H1 (cell line): ENCODE data around the gene PTTG1IP2. TPM values are rescaled to one million over a fixed set of nuclear protein-coding genes. Genes with fewer than 3 reads are reported as not detected.

ENCODE experiments used
- CTCF ChIA-PET: fragments of 300-600 bp; sonication (Branson Sonifier 250); formaldehyde crosslinking; loops from one replicate; lab custom pipeline; 2021; ENCODE audit not compliant: partially characterized antibody; lab: Charles Lee
- POLR2A ChIA-PET: fragments of 300-600 bp; sonication (Branson Sonifier 250); formaldehyde crosslinking; loops from one replicate; lab custom pipeline; 2021; ENCODE audit warnings: inconsistent platforms; ENCODE audit not compliant: partially characterized antibody; lab: Charles Lee
- DNase-seq, 2 experiments: peaks; one replicate each; pipeline versions ENCODE4 v3.0.0 to v3.0.0-alpha.2; 2010 to 2022; ENCODE audit warnings: low spot score in 2 of 2, low read depth in 1 of 2, mixed read lengths in 1 of 2
- FAIRE-seq: peaks from 2 replicates; lab custom pipeline; 2011; peaks lifted over from hg19 to GRCh38; lab: Jason Lieb, UNC
- H2AFZ ChIP-seq: 2 replicates; pipeline ENCODE4 v1.8.1; 2012; ENCODE audit warnings: low read length, inconsistent platforms
- H2AK5ac ChIP-seq: 2 replicates; pipeline ENCODE4 v1.6.1; 2013; ENCODE audit warnings: low read depth, low read length
- H2BK120ac ChIP-seq: replicated peaks from 2 replicates; pipeline ENCODE3; 2013; ENCODE audit warnings: low read depth, low read length, inconsistent platforms
- H2BK12ac ChIP-seq: 2 replicates; pipeline ENCODE4 v1.6.1; 2013; ENCODE audit warnings: low read depth, low read length
- H2BK15ac ChIP-seq: 2 replicates; pipeline ENCODE4 v1.6.1; 2013; ENCODE audit warnings: low read length
- H2BK20ac ChIP-seq: 2 replicates; pipeline ENCODE4 v1.6.1; 2013; ENCODE audit warnings: low read length
- H2BK5ac ChIP-seq: 2 replicates; pipeline ENCODE4 v1.6.1; 2013; ENCODE audit warnings: low read depth, low read length
- H3K14ac ChIP-seq: 2 replicates; pipeline ENCODE4 v1.6.1; 2013; ENCODE audit warnings: inconsistent platforms; ENCODE audit not compliant: insufficient read length
- H3K18ac ChIP-seq: 2 replicates; pipeline ENCODE4 v1.6.1; 2013; ENCODE audit warnings: low read length; ENCODE audit errors: extremely low read depth
- H3K23ac ChIP-seq: 2 replicates; pipeline ENCODE4 v1.6.1; 2013; ENCODE audit warnings: inconsistent platforms; ENCODE audit not compliant: insufficient read length
- H3K23me2 ChIP-seq: 2 replicates; pipeline ENCODE4 v1.6.1; 2013; ENCODE audit warnings: low read depth, low read length
- H3K27ac ChIP-seq: 2 replicates; pipeline ENCODE4 v1.6.1; 2011; ENCODE audit warnings: low read depth, low read length, inconsistent platforms
- H3K27me3 ChIP-seq, 4 experiments: replicated peaks in 1 of 4; 1 replicate in 1 of 4; 2 replicates in 3 of 4; pipeline versions ENCODE4 v1.6.1 to v1.8.1; 2011 to 2013; ENCODE audit warnings: low read length in 3 of 4, mild to moderate bottlenecking in 3 of 4, inconsistent platforms in 2 of 4, mixed read lengths in 2 of 4, moderate library complexity in 1 of 4; ENCODE audit not compliant: control insufficient read depth in 3 of 4, insufficient read depth in 3 of 4; ENCODE audit errors: extremely low read depth in 1 of 4
- H3K36me3 ChIP-seq, 4 experiments: 2 replicates each; pipeline versions ENCODE4 v1.6.1 to v1.8.1; 2011 to 2013; ENCODE audit warnings: mild to moderate bottlenecking in 4 of 4, low read length in 3 of 4, moderate library complexity in 2 of 4, control low read depth in 1 of 4, inconsistent platforms in 1 of 4; ENCODE audit not compliant: insufficient read depth in 4 of 4, control insufficient read depth in 2 of 4
- H3K4ac ChIP-seq: replicated peaks from 2 replicates; pipeline ENCODE3; 2013; ENCODE audit warnings: low read length, low read depth, mixed read lengths, inconsistent platforms; ENCODE audit not compliant: insufficient read length
- H3K4me1 ChIP-seq, 4 experiments: replicated peaks in 1 of 4; 1 replicate in 1 of 4; 2 replicates in 3 of 4; pipeline versions ENCODE4 v1.6.1 to v1.8.1; 2011 to 2013; ENCODE audit warnings: low read length in 3 of 4, inconsistent platforms in 2 of 4, mixed read lengths in 1 of 4; ENCODE audit not compliant: insufficient read depth in 4 of 4, control insufficient read depth in 3 of 4
- H3K4me2 ChIP-seq, 2 experiments: 2 replicates each; pipeline versions ENCODE4 v1.6.1 to v1.8.1; 2011 to 2013; ENCODE audit warnings: low read depth in 2 of 2, low read length in 2 of 2, control low read depth in 1 of 2, inconsistent platforms in 1 of 2, mild to moderate bottlenecking in 1 of 2; ENCODE audit not compliant: insufficient read depth in 1 of 2
- H3K4me3 ChIP-seq, 4 experiments: fragments of 200-600, 300-600 bp in 1 of 4; sonication (generic), shearing (Covaris generic), sonication (Bioruptor Twin) in 1 of 4; 2 replicates each; pipeline versions ENCODE4 v1.5.1 to v1.8.1; 2011 to 2016; ENCODE audit warnings: low read length in 4 of 4, low read depth in 3 of 4, control low read depth in 2 of 4, inconsistent platforms in 2 of 4, mild to moderate bottlenecking in 2 of 4, mixed read lengths in 1 of 4, moderate library complexity in 1 of 4; ENCODE audit not compliant: insufficient read depth in 2 of 4; ENCODE audit errors: extremely low read depth in 1 of 4
- H3K56ac ChIP-seq: replicated peaks from 2 replicates; pipeline ENCODE3; 2013; ENCODE audit warnings: low read depth, mild to moderate bottlenecking, mixed read lengths, low read length, inconsistent platforms; ENCODE audit not compliant: insufficient read length
- H3K79me1 ChIP-seq: 2 replicates; pipeline ENCODE4 v1.6.1; 2013; ENCODE audit warnings: low read depth, low read length, control low read depth
- H3K79me2 ChIP-seq, 2 experiments: 2 replicates each; pipeline versions ENCODE4 v1.6.1 to v1.8.1; 2012 to 2013; ENCODE audit warnings: low read length in 2 of 2, mild to moderate bottlenecking in 2 of 2, inconsistent platforms in 1 of 2; ENCODE audit not compliant: insufficient read depth in 2 of 2, control insufficient read depth in 1 of 2
- H3K9ac ChIP-seq, 4 experiments: replicated peaks in 1 of 4; 1 replicate in 1 of 4; 2 replicates in 3 of 4; pipeline versions ENCODE4 v1.6.1 to v1.8.1; 2011 to 2013; ENCODE audit warnings: low read depth in 3 of 4, low read length in 3 of 4, control low read depth in 2 of 4, mild to moderate bottlenecking in 2 of 4, moderate library complexity in 2 of 4, inconsistent platforms in 1 of 4; ENCODE audit errors: extremely low read depth in 1 of 4
- H3K9me3 ChIP-seq, 2 experiments: 2 replicates each; pipeline versions ENCODE4 v1.6.1 to v1.8.1; 2012 to 2013; ENCODE audit warnings: mild to moderate bottlenecking in 2 of 2, moderate library complexity in 2 of 2, control low read depth in 1 of 2, inconsistent platforms in 1 of 2, low read depth in 1 of 2, low read length in 1 of 2, mixed read lengths in 1 of 2; ENCODE audit not compliant: insufficient read depth in 2 of 2
- H4K20me1 ChIP-seq, 2 experiments: replicated peaks in 1 of 2; 2 replicates each; pipeline versions ENCODE3 to v1.8.1; 2011 to 2013; ENCODE audit warnings: inconsistent platforms in 2 of 2, low read length in 2 of 2, mild to moderate bottlenecking in 1 of 2; ENCODE audit not compliant: insufficient read depth in 2 of 2, control insufficient read depth in 1 of 2
- H4K5ac ChIP-seq: 2 replicates; pipeline ENCODE4 v1.6.1; 2013; ENCODE audit warnings: low read length, low read depth, mixed read lengths, inconsistent platforms; ENCODE audit not compliant: insufficient read length
- H4K8ac ChIP-seq: 2 replicates; pipeline ENCODE4 v1.8.0; 2013; ENCODE audit warnings: mild to moderate bottlenecking, moderate library complexity, low read length, inconsistent platforms; ENCODE audit not compliant: insufficient read depth; ENCODE audit errors: extremely low read depth
- H4K91ac ChIP-seq: replicated peaks from 2 replicates; pipeline ENCODE3; 2013; ENCODE audit warnings: low read length, mixed read lengths, inconsistent platforms; ENCODE audit not compliant: insufficient read length
- ASH2L ChIP-seq: fragments of 200-600, 300-600 bp; sonication (generic); IDR thresholded peaks from one replicate; pipeline ENCODE4 v1.7.1; 2017; ENCODE audit warnings: low read length
- BACH1 ChIP-seq: IDR thresholded peaks from 2 replicates; pipeline ENCODE4 v1.6.1; 2012; ENCODE audit warnings: low read length, improper control_type of control experiment
- CHD2 ChIP-seq: IDR thresholded peaks from 2 replicates; pipeline ENCODE4 v1.6.1; 2012; ENCODE audit warnings: low read length, improper control_type of control experiment
- HDAC2 ChIP-seq, 2 experiments: fragments of 300-600 bp in 1 of 2; sonication (generic) in 1 of 2; IDR thresholded peaks; 2 replicates each; pipeline ENCODE4 v1.6.1; 2011 to 2012; ENCODE audit warnings: low read depth in 2 of 2, low read length in 2 of 2, mild to moderate bottlenecking in 2 of 2, moderate library complexity in 2 of 2, borderline replicate concordance in 1 of 2, inconsistent platforms in 1 of 2
- JUND ChIP-seq: IDR thresholded peaks from 2 replicates; pipeline ENCODE4 v1.6.1; 2011; ENCODE audit warnings: mild to moderate bottlenecking, improper control_type of control experiment, low read length
- NRF1 ChIP-seq: IDR thresholded peaks from 2 replicates; pipeline ENCODE4 v1.6.1; 2011; ENCODE audit warnings: mild to moderate bottlenecking, low read depth, low read length, improper control_type of control experiment
- RAD21 ChIP-seq, 2 experiments: IDR thresholded peaks in 1 of 2; conservative IDR thresholded peaks in 1 of 2; 2 replicates each; pipeline ENCODE4 v1.6.1; 2011; ENCODE audit warnings: low read depth in 2 of 2, low read length in 2 of 2, improper control_type of control experiment in 1 of 2, inconsistent platforms in 1 of 2, mild to moderate bottlenecking in 1 of 2, moderate library complexity in 1 of 2
- RNF2 ChIP-seq: fragments of 200-900, 300-1000 bp; sonication (generic); IDR thresholded peaks from 2 replicates; pipeline ENCODE4 v1.7.1; 2016; ENCODE audit warnings: borderline replicate concordance, low read depth, mild to moderate bottlenecking, antibody characterized with exemption, low read length; ENCODE audit not compliant: poor library complexity, severe bottlenecking; ENCODE audit errors: missing control alignments
- SIX5 ChIP-seq: IDR thresholded peaks from 2 replicates; pipeline ENCODE4 v1.6.1; 2011; ENCODE audit warnings: mild to moderate bottlenecking, low read depth, low read length
- TCF12 ChIP-seq: IDR thresholded peaks from 2 replicates; pipeline ENCODE4 v1.6.1; 2011; ENCODE audit warnings: low read depth, mild to moderate bottlenecking, low read length
- ZNF274 ChIP-seq: IDR thresholded peaks from 2 replicates; pipeline ENCODE4 v1.7.0; 2012; ENCODE audit warnings: low read length, borderline replicate concordance; ENCODE audit errors: extremely low read depth
- WGBS, 2 experiments: shearing (Covaris generic) in 1 of 2; methylation state at CpG; one replicate each; pipeline versions ENCODE4 v1.1.6 to v1.1.7; 2013 to 2015; ENCODE audit warnings: low lambda C conversion rate in 2 of 2, mixed read lengths in 2 of 2, inconsistent platforms in 1 of 2, low coverage in 1 of 2, missing lambda C conversion rate in 1 of 2; ENCODE audit not compliant: insufficient replicate concordance in 2 of 2, insufficient coverage in 1 of 2, insufficient read length in 1 of 2; ENCODE audit errors: extremely low coverage in 1 of 2, missing lambda C conversion rate in 1 of 2; 5-methylcytosine and 5-hydroxymethylcytosine counted together
- polyA plus RNA-seq, 7 experiments: library from polyadenylated mRNA; depleted of rRNA in 3 of 7; stranded (reverse) in 5 of 7; unstranded in 2 of 7; fragments of >200 nt in 5 of 7; fragments of 200-250 nt in 2 of 7; gene quantifications; 1 replicate in 5 of 7; 2 replicates in 1 of 7; 4 replicates in 1 of 7; pipeline versions ENCODE4 v1.2.1 to v1.2.3, GENCODE V29; 2011 to 2013; ENCODE audit warnings: missing spikeins in 2 of 7, mixed read lengths in 2 of 7
- total RNA-seq: library from RNA; stranded (reverse); fragmentation: NEBNext Ultra II Directional; extraction: Animal tissue kit (Norgen Biotek cat#: 25700); gene quantifications from 2 replicates; pipeline ENCODE4 v1.2.1, GENCODE V29; 2021
- TF ChIP-seq, protein P1 (sequence below), 3 experiments: IDR thresholded peaks; 1 replicate in 2 of 3; 2 replicates in 1 of 3; pipeline versions ENCODE4 v1.5.1 to v1.6.1; 2011; ENCODE audit warnings: low read length in 3 of 3, mild to moderate bottlenecking in 3 of 3, inconsistent platforms in 2 of 3, low read depth in 1 of 3, moderate library complexity in 1 of 3; ENCODE audit not compliant: insufficient read depth in 1 of 3; ENCODE audit errors: control extremely low read depth in 1 of 3

PTTG1IP2 gene
- total and polyA plus RNA-seq, 2 of the 8 experiments (the other 6 are each of a cell fraction or from before 2014, with no cell fraction given): not detected

- no peak overlapping the region for H3K27ac ChIP-seq
- H3K23me2 ChIP-seq: no peaks in the 10 kb centered on the region
- no peaks in the 10 kb centered on the region for H3K4me1 ChIP-seq
- ChIA-PET CTCF (interaction anchor here (1.1 kb wide), 1 partner anchor 18 kb away, joined by 3 read pairs; no protein-coding TSS in a partner anchor), POLR2A (no interaction called here)
- H3K4me2 ChIP-seq: no peak overlapping the region
- H3K18ac ChIP-seq: no peak overlapping the region
- no peak overlapping the region for H2AK5ac ChIP-seq
- no peak for FAIRE-seq
- H2BK15ac ChIP-seq: no peak overlapping the region
- no peaks in the 10 kb centered on the region for H3K79me2 ChIP-seq
- H3K4ac ChIP-seq: no peak overlapping the region
- no peak overlapping the region for H3K4me3 ChIP-seq
- no peak overlapping the region for H2BK5ac ChIP-seq
- no peaks in the 10 kb centered on the region for H3K79me1 ChIP-seq
- no peak overlapping the region for H3K56ac ChIP-seq
- H2BK12ac ChIP-seq: no peak overlapping the region
- DNase-seq: no peak
- H4K5ac ChIP-seq: no peak overlapping the region
- no peaks in the 10 kb centered on the region for H3K36me3 ChIP-seq
- H2AFZ ChIP-seq: no peak overlapping the region
- no peak overlapping the region for H3K23ac ChIP-seq
- H4K91ac ChIP-seq: no peak overlapping the region
- WGBS, 2 experiments: 94% methylated on average over 1 of the region's 1 CpG; no CpG with 5 or more reads in 1 of the 2 experiments
- H2BK120ac ChIP-seq: no peak overlapping the region
- H3K14ac ChIP-seq: no peak overlapping the region
- no peaks in the 10 kb centered on the region for H4K20me1 ChIP-seq
- no peak overlapping the region for H4K8ac ChIP-seq
- H2BK20ac ChIP-seq: no peak overlapping the region
- H3K27me3 ChIP-seq: no peaks in the 10 kb centered on the region
- no peak overlapping the region for H3K9ac ChIP-seq
- H3K9me3 ChIP-seq: no peaks in the 10 kb centered on the region
- TF ChIP-seq, protein P1, sequence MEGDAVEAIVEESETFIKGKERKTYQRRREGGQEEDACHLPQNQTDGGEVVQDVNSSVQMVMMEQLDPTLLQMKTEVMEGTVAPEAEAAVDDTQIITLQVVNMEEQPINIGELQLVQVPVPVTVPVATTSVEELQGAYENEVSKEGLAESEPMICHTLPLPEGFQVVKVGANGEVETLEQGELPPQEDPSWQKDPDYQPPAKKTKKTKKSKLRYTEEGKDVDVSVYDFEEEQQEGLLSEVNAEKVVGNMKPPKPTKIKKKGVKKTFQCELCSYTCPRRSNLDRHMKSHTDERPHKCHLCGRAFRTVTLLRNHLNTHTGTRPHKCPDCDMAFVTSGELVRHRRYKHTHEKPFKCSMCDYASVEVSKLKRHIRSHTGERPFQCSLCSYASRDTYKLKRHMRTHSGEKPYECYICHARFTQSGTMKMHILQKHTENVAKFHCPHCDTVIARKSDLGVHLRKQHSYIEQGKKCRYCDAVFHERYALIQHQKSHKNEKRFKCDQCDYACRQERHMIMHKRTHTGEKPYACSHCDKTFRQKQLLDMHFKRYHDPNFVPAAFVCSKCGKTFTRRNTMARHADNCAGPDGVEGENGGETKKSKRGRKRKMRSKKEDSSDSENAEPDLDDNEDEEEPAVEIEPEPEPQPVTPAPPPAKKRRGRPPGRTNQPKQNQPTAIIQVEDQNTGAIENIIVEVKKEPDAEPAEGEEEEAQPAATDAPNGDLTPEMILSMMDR (IDR thresholded peaks at IDR 0.05; ENCODE audit: control extremely low read depth in 1 of 3, insufficient read depth in 1 of 3, low read depth in 1 of 3, low read length in 3 of 3): no peak
- TF ChIP-seq HDAC2 (IDR thresholded peaks at IDR 0.05; ENCODE audit: borderline replicate concordance in 1 of 2, low read depth in 2 of 2, low read length in 2 of 2): no peak
- no peak for TF ChIP-seq TCF12
- TF ChIP-seq RNF2: no peak
- TF ChIP-seq CHD2: no peak
- TF ChIP-seq NRF1: no peak
- no peak for TF ChIP-seq JUND
- TF ChIP-seq BACH1: no peak
- TF ChIP-seq SIX5: no peak
- no peak for TF ChIP-seq ZNF274
- TF ChIP-seq ASH2L: no peak
- TF ChIP-seq RAD21 (IDR thresholded peaks at IDR 0.05 in 1 of 2, conservative IDR thresholded peaks at IDR 0.05 in 1 of 2; ENCODE audit: low read depth in 2 of 2, low read length in 2 of 2): no peak
Observed at GRCh38 chr7:90503367-90503766, 33.9 kb downstream of the PTTG1IP2 start.
